H7 (cell line): ENCODE data around the gene SLC30A5. TPM values are rescaled to one million over a fixed set of nuclear protein-coding genes. Genes with fewer than 3 reads are reported as not detected.
"Not testable (repeated sequence)": the region's sequence is repeated elsewhere in the genome, so short reads cannot be mapped to it uniquely, and the experiment has no call there.

Source experiments
- DNase-seq: peaks from one replicate; pipeline ENCODE4 v3.0.0; 2012
- H3K27me3 ChIP-seq: 2 replicates; pipeline ENCODE4 v1.6.0; 2011; ENCODE audit warnings: mild to moderate bottlenecking, low read length; ENCODE audit not compliant: control insufficient read depth, insufficient read depth
- H3K36me3 ChIP-seq: replicated peaks from 2 replicates; pipeline ENCODE4 v1.5.1; 2011; ENCODE audit warnings: low read length; ENCODE audit not compliant: control insufficient read depth, insufficient read depth
- H3K4me3 ChIP-seq: 2 replicates; pipeline ENCODE4 v1.5.1; 2011; ENCODE audit warnings: low read depth, mild to moderate bottlenecking, control low read depth, low read length, moderate library complexity; ENCODE audit not compliant: insufficient read depth
- total RNA-seq: library from RNA; depleted of rRNA; stranded (reverse); fragments of >200 nt; shearing (Covaris generic); gene quantifications from 2 replicates; pipeline ENCODE4 v1.2.3, GENCODE V29; 2014

Gene SLC30A5
- total RNA-seq, 1 experiment from 2014 or later = 52.5 TPM

- H3K36me3 ChIP-seq = no peaks in the 10 kb centered on the region
- no peaks in the 10 kb centered on the region for H3K27me3 ChIP-seq
- no peak for DNase-seq
- no peak overlapping the region for H3K4me3 ChIP-seq
Measured at GRCh38 chr5:69084903-69085302, 8.9 kb upstream of the SLC30A5 start.

- H3K36me3 ChIP-seq = no peaks in the 10 kb centered on the region
- H3K4me3 ChIP-seq = no peak overlapping the region
- no peak for DNase-seq
- no peaks in the 10 kb centered on the region for H3K27me3 ChIP-seq
Measured at GRCh38 chr5:69086206-69086605, 7.6 kb upstream of the SLC30A5 start.

GRCh38 chr5:69088006-69088405 is 5.8 kb upstream of the SLC30A5 start:
- not testable (repeated sequence) for H3K4me3 ChIP-seq, H3K27me3 ChIP-seq, DNase-seq, H3K36me3 ChIP-seq

GRCh38 chr5:69090158-69090557 is 3.7 kb upstream of the SLC30A5 start:
- H3K36me3 ChIP-seq = no peaks in the 10 kb centered on the region
- no peak overlapping the region for H3K4me3 ChIP-seq
- H3K27me3 ChIP-seq = no peaks in the 10 kb centered on the region
- DNase-seq = no peak

- H3K4me3 ChIP-seq = no peak overlapping the region
- no peaks in the 10 kb centered on the region for H3K27me3 ChIP-seq
- DNase-seq = no peak
- H3K36me3 ChIP-seq = no peaks in the 10 kb centered on the region
Measured at GRCh38 chr5:69091771-69092170, 2.0 kb upstream of the SLC30A5 start.

- Histone ChIP-seq H3K4me3 (no peak overlapping the region), H3K36me3 (no peaks in the 10 kb centered on the region), H3K27me3 (no peaks in the 10 kb centered on the region)
- DNase-seq = no peak
Measured at GRCh38 chr5:69092969-69093368, 845 bp upstream of the SLC30A5 start.

GRCh38 chr5:69099302-69099701 is 5.5 kb downstream of the SLC30A5 start:
- no peak for DNase-seq
- no peaks in the 10 kb centered on the region for H3K27me3 ChIP-seq
- H3K4me3 ChIP-seq = no peak overlapping the region
- H3K36me3 ChIP-seq = peaks cover 1% of the 10 kb centered on the region; the same call in 1 of the 2 replicates

- no peaks in the 10 kb centered on the region for H3K27me3 ChIP-seq
- H3K4me3 ChIP-seq = no peak overlapping the region
- H3K36me3 ChIP-seq = peaks cover 6% of the 10 kb centered on the region; the same call in 1 of the 2 replicates
- no peak for DNase-seq
Measured at GRCh38 chr5:69103521-69103920, 9.7 kb downstream of the SLC30A5 start.

GRCh38 chr5:69105996-69106906 is 12.4 kb downstream of the SLC30A5 start:
- Histone ChIP-seq H3K27me3 (no peaks in the 10 kb centered on the region), H3K36me3 (peaks cover 9% of the 10 kb centered on the region), H3K4me3 (no peak overlapping the region)
- no peak for DNase-seq

GRCh38 chr5:69108367-69108766 is 14.6 kb downstream of the SLC30A5 start:
- H3K4me3 ChIP-seq, H3K36me3 ChIP-seq, H3K27me3 ChIP-seq, DNase-seq: not testable (repeated sequence)

GRCh38 chr5:69113851-69114250 is 20.0 kb downstream of the SLC30A5 start:
- no peak overlapping the region for H3K4me3 ChIP-seq
- peaks cover 8% of the 10 kb centered on the region for H3K36me3 ChIP-seq
- no peaks in the 10 kb centered on the region for H3K27me3 ChIP-seq
- no peak for DNase-seq

- Histone ChIP-seq H3K27me3 (no peaks in the 10 kb centered on the region), H3K36me3 (peaks cover 5% of the 10 kb centered on the region), H3K4me3 (no peak overlapping the region)
- no peak for DNase-seq
Measured at GRCh38 chr5:69115526-69115925, 21.7 kb downstream of the SLC30A5 start.

- Histone ChIP-seq H3K27me3 (no peaks in the 10 kb centered on the region), H3K4me3 (no peak overlapping the region), H3K36me3 (no peaks in the 10 kb centered on the region; the same call in 1 of the 2 replicates)
- DNase-seq = no peak
Measured at GRCh38 chr5:69129413-69129812, 35.6 kb downstream of the SLC30A5 start.

GRCh38 chr5:69130241-69130640 is 36.4 kb downstream of the SLC30A5 start:
- Histone ChIP-seq H3K36me3 (no peaks in the 10 kb centered on the region; the same call in 1 of the 2 replicates), H3K4me3 (no peak overlapping the region), H3K27me3 (no peaks in the 10 kb centered on the region)
- no peak for DNase-seq

- no peak for DNase-seq
- Histone ChIP-seq H3K4me3 (no peak overlapping the region), H3K27me3 (no peaks in the 10 kb centered on the region), H3K36me3 (no peaks in the 10 kb centered on the region; the same call in 1 of the 2 replicates)
Measured at GRCh38 chr5:69131304-69131703, 37.5 kb downstream of the SLC30A5 start.
